Lung microvascular endothelial cell (primary cell): Measurements from ENCODE around the gene NLRC5. TPM values are rescaled to one million over a fixed set of nuclear protein-coding genes. Genes with fewer than 3 reads are reported as not detected.
"Not testable (repeated sequence)": the region's sequence is repeated elsewhere in the genome, so short reads cannot be mapped to it uniquely, and the experiment has no call there.

Source experiments
- DNase-seq, 2 donors: peaks; one replicate each; pipeline versions ENCODE4 v3.0.0 to v3.0.0-alpha.2; 2010; ENCODE audit warnings: low read depth in 2 of 2
- total RNA-seq: library from RNA; depleted of rRNA; stranded (reverse); fragments of >200 nt; gene quantifications from 2 replicates; pipeline ENCODE4 v1.2.1, GENCODE V29; 2014

NLRC5 gene
- total RNA-seq, 1 donor from 2014 or later = 7.3 TPM

DNA sequence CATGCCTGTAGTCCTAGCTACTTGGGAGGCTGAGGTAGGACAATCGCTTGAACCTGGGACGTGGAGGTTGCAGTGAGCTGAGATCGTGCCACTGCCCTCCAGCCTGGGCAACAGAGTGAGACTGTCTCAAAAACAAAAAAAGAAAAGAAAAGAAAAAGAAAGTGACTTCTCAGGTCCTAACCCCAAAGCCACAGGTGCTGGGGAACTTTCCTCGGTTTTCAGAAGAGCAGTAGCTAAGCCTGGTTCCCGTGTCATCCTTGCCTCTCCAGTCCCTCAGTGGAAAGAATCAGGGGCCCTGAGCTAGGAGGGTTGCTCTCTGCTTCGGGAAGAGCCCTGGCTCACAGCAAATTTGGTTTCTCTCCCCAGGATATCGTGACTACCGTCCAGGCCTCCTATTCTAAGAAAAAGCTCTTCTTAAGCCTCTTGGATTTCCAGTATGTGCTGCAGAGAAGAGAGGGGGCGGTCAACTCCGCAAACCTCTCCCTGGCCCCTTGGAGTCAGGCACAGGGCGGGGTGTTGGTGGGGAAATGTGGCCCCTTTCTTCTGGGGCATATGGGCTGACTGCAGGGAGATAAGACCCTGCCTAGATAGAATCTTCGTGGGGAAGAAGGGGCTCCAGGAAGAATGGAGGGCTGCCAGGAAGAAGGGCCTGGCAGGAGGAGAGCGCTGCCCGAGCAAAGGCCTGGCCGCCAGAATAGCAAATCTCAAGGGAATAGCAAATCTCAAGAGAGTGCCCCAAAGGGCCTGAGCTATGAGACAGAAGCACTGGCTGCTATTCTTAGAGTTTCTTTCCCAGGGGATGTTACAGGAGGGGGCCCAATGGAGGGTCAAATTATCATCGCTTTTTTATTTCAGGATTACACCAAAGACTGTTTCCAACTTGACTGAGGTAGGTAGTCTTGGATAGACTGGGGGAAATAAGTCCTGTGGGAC lies 8.3 kb upstream of the NLRC5 start:
- DNase-seq = no peak

DNA sequence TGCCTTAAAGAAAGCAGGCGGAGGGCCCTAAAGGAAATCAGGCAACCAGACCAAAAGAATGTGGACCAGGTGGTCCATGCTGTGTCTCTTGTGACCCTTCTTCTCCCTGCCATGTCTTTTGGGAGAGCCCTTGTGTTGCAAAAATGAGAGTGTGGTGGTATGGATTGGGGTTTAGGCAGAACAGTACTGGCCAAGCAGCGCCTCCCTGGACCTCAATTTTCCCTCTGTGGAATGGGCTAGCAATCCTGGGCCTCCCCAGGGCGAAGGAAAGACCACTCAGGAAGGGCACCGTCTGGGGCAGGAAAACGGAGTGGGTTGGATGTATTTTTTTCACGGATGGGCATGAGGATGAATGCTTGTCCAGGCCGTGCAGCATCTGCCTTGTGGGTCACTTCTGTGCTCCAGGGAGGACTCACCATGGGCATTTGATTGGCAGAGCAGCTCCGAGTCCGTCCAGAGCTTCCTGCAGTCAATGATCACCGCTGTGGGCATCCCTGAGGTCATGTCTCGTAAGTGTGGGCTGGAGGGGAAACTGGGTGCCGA lies 7.6 kb upstream of the NLRC5 start:
- no peak for DNase-seq

DNA sequence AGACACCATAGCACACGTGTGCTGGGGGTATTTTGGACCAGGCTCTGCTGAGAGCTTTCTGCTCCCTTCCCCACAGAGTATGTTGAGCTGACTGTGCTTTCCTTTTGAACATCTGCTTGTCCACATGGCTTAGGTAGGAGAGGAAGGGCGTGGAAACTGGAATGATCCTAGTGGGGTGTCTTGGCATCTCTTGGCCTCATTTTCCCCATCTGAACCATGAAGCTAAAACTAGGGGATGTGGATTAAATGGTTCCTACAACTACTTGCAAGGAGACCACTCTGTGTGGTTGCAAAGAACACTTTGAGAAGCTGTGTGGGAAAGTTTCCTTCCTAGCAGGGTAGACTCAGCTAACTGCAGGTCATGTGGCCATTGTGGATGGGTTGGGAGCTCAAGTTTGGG lies 6.7 kb upstream of the NLRC5 start:
- DNase-seq = no peak

DNA sequence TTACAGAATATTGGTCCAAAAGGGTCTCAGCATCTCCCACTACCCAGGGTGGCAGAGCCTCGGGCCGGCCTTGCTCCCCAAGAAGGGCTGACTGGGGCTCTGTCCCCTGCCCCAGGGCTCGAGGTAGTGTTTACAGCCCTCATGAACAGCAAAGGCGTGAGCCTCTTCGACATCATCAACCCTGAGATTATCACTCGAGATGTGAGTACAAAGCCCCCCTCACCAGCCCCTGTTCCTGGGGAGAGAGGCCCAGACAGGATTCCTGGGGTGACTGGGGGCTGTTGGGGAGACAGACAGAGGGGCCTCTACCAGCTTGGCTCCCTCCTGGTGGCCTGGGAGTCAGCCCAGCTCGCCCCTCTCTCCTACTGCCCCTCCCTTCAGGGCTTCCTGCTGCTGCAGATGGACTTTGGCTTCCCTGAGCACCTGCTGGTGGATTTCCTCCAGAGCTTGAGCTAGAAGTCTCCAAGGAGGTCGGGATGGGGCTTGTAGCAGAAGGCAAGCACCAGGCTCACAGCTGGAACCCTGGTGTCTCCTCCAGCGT lies 6.1 kb upstream of the NLRC5 start:
- DNase-seq = no peak

DNA sequence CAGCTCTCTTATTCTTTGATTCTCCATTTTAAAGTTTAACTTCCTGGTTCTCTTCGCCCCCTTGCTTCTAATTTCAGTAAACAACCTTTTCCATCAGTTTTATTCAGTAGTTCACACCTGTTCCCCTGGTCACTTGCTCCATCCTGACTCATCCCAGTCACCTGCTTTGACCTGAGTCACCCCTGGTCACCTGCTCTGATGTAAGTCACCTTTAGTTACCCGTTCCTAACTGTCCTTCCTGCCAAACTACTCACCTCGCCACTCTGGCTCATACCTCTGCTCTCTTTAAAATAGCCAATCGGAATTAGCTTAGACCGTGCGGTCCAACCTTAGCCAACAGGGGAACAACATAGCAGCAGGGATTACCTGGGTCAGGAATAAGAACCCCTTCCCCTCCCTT lies 4.7 kb upstream of the NLRC5 start:
- DNase-seq = no peak

DNA sequence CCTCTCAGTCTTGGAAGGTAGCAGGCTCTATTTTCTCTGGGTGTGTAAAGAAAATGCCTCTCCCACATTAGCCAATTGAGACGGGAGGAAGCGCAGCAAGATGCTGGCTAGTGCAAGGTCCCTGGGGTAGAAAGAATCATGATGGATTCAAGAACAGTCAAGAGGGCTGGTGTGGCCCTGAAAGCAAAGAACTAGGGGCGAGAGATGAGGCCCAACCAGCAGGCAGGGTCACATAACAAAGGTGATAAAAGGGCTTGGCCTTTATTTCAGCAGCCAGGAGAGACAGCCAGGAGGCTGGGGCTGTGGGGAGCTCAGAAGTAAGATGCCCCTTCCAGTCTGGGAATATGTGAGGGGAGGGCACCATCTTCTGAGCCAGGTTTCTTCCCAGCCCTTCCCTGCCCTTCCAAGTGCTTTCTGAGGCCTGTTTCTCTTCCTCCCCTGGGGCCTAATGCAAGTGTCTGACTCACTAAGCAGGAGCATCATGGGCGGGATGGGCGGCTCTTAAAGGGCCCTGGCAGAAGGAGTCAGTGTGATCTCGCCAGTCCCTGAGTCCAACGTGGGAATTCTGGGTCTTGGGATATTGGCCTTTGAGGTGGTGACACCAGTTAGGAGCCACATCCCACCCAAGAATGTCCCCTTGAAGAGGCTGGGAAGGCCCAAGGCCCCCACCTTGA lies 3.9 kb upstream of the NLRC5 start:
- DNase-seq = peak in 1 of 2 donors; percentile 86

DNA sequence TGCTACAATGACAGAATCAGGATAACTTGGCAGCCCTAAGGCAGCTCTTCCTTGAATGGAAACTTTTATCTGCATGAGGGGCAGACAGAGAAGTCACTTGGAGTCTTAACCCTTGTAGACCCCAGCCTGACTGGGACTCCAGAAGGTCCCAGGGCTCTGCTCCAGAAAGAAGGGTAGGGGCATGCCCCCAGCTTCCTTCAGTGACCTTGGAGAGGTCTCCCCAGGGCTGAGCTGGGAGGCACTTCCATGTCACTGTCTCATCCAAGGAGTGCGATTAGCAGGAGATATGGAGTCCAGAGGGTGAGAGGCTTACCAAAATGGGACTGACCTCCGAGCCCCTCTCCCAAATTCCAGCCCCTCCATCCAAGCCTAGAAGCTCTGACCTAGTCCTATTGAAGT lies 3.4 kb upstream of the NLRC5 start:
- DNase-seq = no peak

DNA sequence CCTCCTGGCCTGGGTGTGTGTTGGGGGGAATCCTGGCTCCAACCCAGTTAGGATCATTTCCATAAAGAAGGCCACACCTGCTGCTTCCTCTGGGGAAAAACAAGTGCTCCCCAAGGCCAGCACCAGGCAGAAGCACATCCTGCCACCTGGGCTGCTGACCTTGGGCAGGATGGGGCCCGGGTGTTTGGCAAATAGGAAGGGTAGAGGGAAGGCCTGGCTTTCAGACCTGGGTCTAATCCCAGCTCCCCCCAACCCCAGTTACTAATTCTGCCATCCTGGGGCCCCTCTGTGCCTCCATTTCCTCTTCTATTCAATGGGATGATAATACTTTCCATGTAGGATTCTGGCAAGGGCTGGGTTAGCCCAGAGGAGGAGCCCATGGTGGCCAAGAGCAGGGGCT lies 3.0 kb upstream of the NLRC5 start:
- peak; percentile 15 to 33 for DNase-seq

DNA sequence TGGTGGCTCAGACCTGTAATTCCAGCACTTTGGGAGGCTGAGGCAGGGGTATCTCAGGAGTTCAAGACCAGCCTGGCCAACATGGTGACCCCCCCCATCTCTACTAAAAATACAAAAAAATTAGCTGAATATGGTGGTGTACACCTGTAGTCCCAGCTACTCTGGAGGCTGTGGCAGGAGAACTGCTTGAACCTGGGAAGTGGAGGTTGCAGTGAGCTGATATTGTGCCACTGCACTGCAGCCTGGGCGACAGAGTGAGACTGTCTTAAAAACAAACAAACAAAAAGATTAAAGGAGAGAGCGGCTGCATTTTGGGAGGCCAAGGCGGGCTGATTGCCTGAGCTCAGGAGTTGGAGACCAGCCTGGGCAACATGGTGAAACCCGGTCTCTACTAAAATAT lies 2.4 kb upstream of the NLRC5 start:
- DNase-seq = not testable (repeated sequence)

DNA sequence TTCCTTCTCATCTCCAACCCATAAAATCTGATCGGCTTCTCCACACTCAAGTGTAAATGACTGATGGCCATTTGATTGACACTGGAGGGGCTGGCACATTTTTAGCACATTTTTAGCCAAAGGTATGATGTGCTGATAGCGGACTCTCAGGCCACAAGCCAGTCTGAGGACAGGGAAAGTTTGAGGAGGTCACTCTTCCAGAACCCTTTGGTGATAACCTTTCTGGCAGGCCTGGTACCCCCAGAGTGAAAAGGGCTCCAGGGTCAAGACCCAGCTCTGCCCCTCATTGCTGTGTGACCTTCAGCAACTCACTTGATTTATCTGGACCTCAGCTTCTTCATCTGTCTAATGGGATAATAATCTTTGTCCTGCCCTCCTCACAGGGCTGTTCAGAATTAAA lies 1.7 kb upstream of the NLRC5 start:
- no peak for DNase-seq

DNA sequence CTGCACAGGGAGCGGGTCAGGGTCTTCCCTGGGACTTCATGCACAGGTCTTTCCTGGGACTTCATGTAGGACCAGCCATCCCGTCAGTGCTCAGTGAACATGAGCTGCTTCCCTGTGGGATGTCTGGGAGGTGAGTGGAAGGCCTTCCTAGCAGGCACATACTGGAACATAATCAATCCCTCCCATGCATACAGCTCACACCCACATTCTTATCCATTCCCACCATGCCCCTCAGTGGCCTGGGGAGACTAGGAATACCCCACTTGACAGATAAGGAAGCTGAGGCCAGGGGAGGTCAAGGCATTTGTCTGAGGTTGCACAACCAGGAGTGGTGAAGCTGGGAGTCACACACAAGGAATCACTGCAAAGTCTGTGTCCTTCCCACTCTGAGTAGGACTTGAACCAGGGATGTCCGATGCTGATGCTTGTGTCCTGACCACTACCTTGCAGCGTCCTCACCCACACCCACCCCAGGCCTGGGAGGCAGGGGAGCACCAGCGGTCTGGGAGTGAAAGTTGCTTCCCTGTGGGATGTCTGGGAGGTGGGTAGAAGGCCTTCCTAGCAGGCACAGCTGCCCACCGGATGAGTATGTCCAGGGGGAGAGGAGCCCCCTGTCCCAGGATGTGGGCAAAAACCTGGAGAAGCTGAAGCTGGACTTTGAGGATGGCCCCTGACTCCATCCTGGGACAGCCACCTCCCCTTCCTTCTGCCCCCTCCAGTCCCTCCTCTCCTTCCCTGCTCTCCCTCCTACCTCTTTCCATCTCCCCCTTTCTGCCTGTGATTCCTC lies 1.0 kb upstream of the NLRC5 start:
- peak in 1 of 2 donors; percentile 19 for DNase-seq

DNA sequence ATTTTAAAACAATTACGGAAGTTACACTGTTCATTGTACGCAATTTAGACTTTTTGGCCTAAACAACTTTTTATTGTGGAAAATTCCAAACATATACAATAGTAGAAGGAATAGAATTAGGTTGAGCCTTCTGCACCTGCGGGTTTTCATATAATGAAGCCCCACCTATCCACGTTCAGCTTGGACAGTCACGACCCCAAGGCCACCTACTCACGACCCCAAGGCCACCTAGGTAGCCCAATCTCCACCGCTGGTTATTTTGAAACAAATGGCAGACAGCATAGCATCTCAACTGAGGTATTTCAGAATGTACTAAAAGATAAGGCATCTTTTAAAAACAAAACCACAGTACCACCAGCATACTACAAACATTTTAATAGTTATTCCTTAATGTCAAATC lies 631 bp downstream of the NLRC5 start:
- no peak for DNase-seq

DNA sequence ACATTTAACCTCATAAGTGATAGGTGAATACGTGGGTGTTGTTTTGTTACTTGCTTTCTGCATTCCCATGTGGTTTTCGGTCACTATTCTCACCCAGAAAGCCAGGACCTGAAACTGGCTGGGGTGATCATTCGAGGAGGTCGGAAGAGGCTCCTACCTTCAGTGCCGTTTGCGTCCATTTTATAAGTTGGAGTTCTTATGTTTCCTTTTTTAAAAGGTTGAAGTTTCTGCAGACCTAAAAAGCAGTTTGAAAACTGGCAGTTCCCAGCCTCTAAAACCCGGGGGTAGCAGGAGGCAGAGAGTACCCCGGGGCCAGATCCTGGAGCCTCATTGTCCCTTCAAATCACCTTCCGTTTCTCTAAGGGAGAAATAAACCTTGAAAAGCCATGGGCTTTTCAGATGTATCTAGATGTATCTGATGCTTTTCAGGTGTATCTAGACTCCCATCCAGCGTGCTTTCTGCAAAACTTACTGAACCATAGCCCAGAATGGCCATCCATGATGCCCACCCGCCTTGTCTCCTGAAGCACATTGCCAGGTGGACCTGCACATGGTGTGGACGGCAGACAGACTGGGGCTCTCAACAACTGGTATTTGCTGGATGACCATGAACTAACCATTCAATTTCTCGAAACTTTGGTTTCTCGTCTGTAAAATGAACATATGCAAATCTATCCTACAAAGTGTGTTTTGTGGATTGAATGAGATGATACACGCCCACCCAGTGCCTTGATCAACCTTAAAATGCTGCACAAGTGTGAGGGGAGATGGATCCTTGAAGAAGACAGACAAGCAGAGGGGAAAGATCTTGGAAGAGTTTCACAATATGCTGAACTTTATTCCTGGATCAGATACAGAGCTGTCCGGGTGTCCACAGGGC lies 1.3 kb downstream of the NLRC5 start:
- DNase-seq = no peak

DNA sequence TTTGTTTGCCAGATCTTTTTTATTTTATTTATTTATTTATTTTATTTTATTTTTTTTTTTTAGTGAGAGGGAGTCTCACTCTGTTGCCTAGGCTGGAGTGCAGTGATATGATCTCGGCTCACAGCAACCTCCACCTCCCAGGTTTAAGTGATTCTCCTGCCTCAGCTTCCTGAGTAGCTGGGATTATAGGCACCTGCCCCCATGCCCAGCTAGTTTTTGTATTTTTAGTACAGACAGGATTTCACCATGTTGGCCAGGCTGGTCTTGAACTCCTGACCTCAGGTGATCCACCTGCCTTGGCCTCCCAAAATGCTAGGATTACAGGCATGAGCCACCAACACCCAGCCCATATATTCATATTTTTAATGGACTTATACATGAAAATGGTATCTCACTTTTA lies 3.1 kb downstream of the NLRC5 start:
- not testable (repeated sequence) for DNase-seq

DNA sequence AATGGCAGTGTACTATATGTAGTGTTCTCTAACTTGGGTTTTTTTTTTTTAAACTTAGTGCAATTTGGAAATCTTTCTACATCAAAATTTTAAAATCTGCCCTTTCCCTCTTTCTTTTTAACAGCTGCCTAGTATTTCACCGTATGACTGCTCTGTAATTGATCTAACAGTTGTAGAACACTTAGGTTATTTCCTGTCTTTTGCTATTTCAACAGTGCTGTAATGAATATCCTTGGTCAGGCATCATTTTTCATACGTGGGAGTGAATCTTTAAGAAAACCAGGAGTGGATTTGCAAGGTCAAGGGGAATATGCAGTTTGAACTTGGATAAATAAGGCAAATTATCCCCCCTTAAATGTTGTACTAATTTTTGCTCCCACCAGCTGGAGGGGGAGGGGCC lies 3.8 kb downstream of the NLRC5 start:
- DNase-seq = no peak

DNA sequence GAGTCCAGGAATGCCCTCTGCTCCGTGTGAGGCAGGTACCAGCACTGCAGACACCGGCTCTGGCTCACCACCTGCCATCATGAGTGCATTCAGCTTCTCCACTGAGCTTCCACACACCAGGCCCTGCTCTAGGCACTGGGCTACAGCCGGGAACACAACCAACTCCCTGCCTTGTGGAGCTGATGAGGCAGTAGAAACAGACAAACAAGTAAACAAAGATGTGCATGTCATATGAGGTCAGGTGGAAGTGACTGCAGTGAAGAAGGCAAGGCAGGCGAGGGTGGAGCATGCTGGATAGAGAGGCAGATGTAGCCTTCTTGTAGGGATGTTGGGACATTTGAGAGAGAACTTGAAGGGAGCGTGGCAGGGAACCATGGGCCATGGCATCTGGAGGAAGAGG lies 5.0 kb downstream of the NLRC5 start:
- DNase-seq = no peak

DNA sequence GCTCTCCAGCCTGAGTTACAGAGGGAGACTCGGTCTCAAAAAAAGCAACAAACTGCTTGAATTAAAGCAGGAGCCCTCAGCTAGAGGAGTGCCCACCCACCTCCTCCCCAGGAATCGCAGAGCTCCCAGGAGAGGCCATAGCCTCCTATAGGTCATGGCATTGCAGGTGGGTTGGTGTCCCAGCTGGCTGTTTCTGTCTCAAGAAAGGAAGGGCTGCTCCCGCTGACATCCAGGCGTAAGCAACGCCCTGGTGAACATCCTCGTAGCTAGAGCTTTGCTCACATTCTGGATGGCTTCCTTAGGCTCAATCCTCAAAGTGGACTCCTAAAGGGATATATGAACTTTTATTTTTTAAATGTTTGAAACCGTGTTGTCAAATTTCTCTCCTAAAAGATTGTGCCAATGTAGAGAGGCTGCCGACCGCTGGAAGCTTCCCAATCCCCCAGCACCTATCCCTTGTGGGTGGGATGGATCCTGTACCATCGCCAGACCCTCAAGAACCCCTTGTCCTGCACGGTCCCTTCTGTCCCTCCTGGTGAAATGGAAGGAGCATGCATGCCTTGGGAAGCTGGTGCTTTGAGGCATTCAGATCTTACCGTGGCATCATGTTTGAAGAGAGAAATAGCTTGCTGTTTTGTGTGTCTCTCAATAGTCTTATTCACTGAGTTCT lies 5.9 kb downstream of the NLRC5 start:
- no peak for DNase-seq

DNA sequence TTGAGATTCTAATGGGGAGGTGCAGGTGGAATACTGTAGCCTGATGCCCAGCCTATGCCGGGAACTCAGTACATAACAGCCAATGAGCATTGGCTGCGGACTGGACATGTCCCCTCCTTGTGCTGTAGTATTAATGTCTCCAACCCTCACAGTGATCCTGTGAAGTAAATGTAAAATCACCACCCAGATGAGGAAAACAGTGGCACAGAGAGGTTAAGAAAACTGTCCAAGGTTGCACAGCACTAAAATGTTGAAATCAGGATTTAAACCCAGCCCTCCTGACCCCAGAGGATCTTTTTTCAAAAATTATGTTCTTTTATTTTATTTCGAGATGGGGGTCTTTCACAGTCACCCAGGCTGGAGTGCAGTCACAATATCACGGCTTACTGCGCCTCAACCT lies 7.9 kb downstream of the NLRC5 start:
- no peak for DNase-seq

DNA sequence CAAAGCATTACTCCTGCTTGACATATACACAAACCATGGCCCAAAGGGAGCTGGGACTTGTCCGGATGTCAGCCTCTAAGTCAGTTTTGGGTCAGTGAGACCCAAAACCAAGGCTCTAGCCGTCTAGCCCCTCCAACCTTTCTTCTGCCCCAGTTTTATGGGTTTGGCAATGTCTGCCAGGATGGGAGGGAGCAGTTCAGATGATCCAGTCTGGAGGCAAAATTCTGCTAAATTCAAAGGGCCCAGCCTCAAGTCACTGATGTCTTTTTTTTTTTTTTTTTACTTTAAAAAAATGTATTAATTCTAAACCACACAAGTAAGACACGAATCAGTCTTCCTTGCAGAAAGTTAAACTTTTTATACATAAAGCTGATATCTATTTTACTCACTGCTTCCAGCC lies 8.6 kb downstream of the NLRC5 start:
- DNase-seq = no peak

DNA sequence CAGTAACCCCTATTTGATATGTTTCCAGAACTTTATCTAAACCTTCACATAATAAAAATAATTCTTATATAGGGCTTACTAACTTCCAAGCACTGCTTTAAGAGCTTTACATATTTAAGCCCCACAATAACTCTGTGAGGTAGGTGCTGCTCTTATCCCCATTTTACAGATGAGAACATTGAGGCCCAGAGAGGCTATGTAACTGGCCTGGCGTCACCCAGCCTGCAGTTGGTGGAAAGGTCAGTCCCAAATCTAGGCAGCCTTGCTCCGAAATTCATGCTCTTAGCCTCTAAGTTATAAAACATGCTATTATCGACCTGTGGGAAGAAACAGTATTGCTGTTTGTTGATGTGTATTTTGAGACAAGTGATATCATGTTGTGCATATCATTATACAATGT lies 9.0 kb downstream of the NLRC5 start:
- no peak for DNase-seq
